Measurements from ENCODE around the gene BARHL1.

The BARHL1 gene

GRCh38 chr9:132610661-132611060 is 28.3 kb downstream of the BARHL1 start:
- DNase-seq, result no peak

- no peak for DNase-seq
Observed at GRCh38 chr9:132614324-132614723, 31.9 kb downstream of the BARHL1 start.

GRCh38 chr9:132615774-132616173 is 33.4 kb downstream of the BARHL1 start:
- DNase-seq, result no peak

- no peak for DNase-seq
Observed at GRCh38 chr9:132616725-132617124, 34.3 kb downstream of the BARHL1 start.

- no peak for DNase-seq
Observed at GRCh38 chr9:132622159-132622558, 39.8 kb downstream of the BARHL1 start.

- DNase-seq, result no peak
Observed at GRCh38 chr9:132626285-132626684, 43.9 kb downstream of the BARHL1 start.

- no peak for DNase-seq
Observed at GRCh38 chr9:132627106-132627505, 44.7 kb downstream of the BARHL1 start.

- no peak for DNase-seq
Observed at GRCh38 chr9:132627594-132627993, 45.2 kb downstream of the BARHL1 start.

GRCh38 chr9:132628746-132629145 is 46.3 kb downstream of the BARHL1 start:
- DNase-seq, result no peak

GRCh38 chr9:132630116-132630515 is 47.7 kb downstream of the BARHL1 start:
- no peak for DNase-seq

- DNase-seq, result no peak
Observed at GRCh38 chr9:132630811-132631210, 48.4 kb downstream of the BARHL1 start.

GRCh38 chr9:132631280-132631679 is 48.9 kb downstream of the BARHL1 start:
- DNase-seq, result no peak

- no peak for DNase-seq
Observed at GRCh38 chr9:132631685-132632084, 49.3 kb downstream of the BARHL1 start.

- no peak for DNase-seq
Observed at GRCh38 chr9:132632413-132633129, 50.2 kb downstream of the BARHL1 start.

- DNase-seq, result no peak
Observed at GRCh38 chr9:132634327-132634726, 51.9 kb downstream of the BARHL1 start.

GRCh38 chr9:132637351-132637750 is 54.9 kb downstream of the BARHL1 start:
- DNase-seq, result peak in 1 of 58 donors; percentile 33

- DNase-seq, result no peak
Observed at GRCh38 chr9:132637801-132638200, 55.4 kb downstream of the BARHL1 start.

GRCh38 chr9:132638240-132638639 is 55.8 kb downstream of the BARHL1 start:
- no peak for DNase-seq

GRCh38 chr9:132639322-132639721 is 56.9 kb downstream of the BARHL1 start:
- no peak for DNase-seq

Data from anterior cingulate cortex (tissue), 58 donors.